ENCODE measurements around the gene TMEM131.

TMEM131 gene

GRCh38 chr2:97732436-97733340 lies 263.1 kb downstream of the TMEM131 start:
- Histone ChIP-seq H3K27me3 (ENCODE audit: insufficient read depth, low read length, poor library complexity) (no peaks in the 10 kb centered on the region), H2AFZ (ENCODE audit: low read depth, low read length) (no peak overlapping the region), H3K79me2 (ENCODE audit: insufficient read depth, low read length) (peaks cover 44% of the 10 kb centered on the region), H3K4me2 (ENCODE audit: insufficient read depth, low read length) (no peak overlapping the region), H3K27ac (ENCODE audit: low read length) (no peak overlapping the region), H4K20me1 (ENCODE audit: insufficient read depth, low read length) (peaks cover 67% of the 10 kb centered on the region), H3K9ac (ENCODE audit: low read depth, low read length) (no peak overlapping the region), H3K4me1 (ENCODE audit: insufficient read depth, low read length) (no peaks in the 10 kb centered on the region), H3K4me3 (ENCODE audit: low read depth in 1 of 2, low read length in 2 of 2) (no peak overlapping the region), H3K36me3 (ENCODE audit: insufficient read depth, low read length) (peaks cover 93% of the 10 kb centered on the region), H3K9me3 (ENCODE audit: insufficient read depth, low read length, severe bottlenecking) (no peaks in the 10 kb centered on the region)
- ATAC-seq (ENCODE audit: insufficient read depth, low read depth) (no peak), DNase-seq (no peak)
- no peak for TF ChIP-seq EZH2 (IDR thresholded peaks at IDR 0.05; ENCODE audit: borderline replicate concordance, low read depth, low read length, severe bottlenecking)

GRCh38 chr2:97731274-97732020 lies 264.3 kb downstream of the TMEM131 start:
- ATAC-seq (ENCODE audit: insufficient read depth, low read depth) (no peak), DNase-seq (no peak)
- Histone ChIP-seq H3K79me2 (ENCODE audit: insufficient read depth, low read length) (peaks cover 56% of the 10 kb centered on the region), H3K36me3 (ENCODE audit: insufficient read depth, low read length) (peaks cover 93% of the 10 kb centered on the region), H3K4me1 (ENCODE audit: insufficient read depth, low read length) (no peaks in the 10 kb centered on the region), H3K4me3 (ENCODE audit: low read depth in 1 of 2, low read length in 2 of 2) (no peak overlapping the region), H3K9me3 (ENCODE audit: insufficient read depth, low read length, severe bottlenecking) (no peaks in the 10 kb centered on the region), H2AFZ (ENCODE audit: low read depth, low read length) (no peak overlapping the region), H3K27me3 (ENCODE audit: insufficient read depth, low read length, poor library complexity) (no peaks in the 10 kb centered on the region), H4K20me1 (ENCODE audit: insufficient read depth, low read length) (peaks cover 70% of the 10 kb centered on the region), H3K9ac (ENCODE audit: low read depth, low read length) (no peak overlapping the region), H3K27ac (ENCODE audit: low read length) (peak overlapping the region; percentile 33; the same call in 1 of the 2 replicates), H3K4me2 (ENCODE audit: insufficient read depth, low read length) (no peak overlapping the region)
- TF ChIP-seq EZH2 (IDR thresholded peaks at IDR 0.05; ENCODE audit: borderline replicate concordance, low read depth, low read length, severe bottlenecking): no peak
- TF ChIP-seq CTCF (IDR thresholded peaks at IDR 0.05; ENCODE audit: borderline replicate concordance, extremely low read depth, low read length, poor library complexity, severe bottlenecking): no peak

GRCh38 chr2:97730245-97730644 lies 265.5 kb downstream of the TMEM131 start:
- H3K9ac ChIP-seq (ENCODE audit: low read depth, low read length): no peak overlapping the region
- H2AFZ ChIP-seq (ENCODE audit: low read depth, low read length): no peak overlapping the region
- H3K4me2 ChIP-seq (ENCODE audit: insufficient read depth, low read length): no peak overlapping the region
- H3K27ac ChIP-seq (ENCODE audit: low read length): 0 out of 2 replicates have a peak overlapping the region, but pooled peaks have one; percentile 18
- H3K27me3 ChIP-seq (ENCODE audit: insufficient read depth, low read length, poor library complexity): no peaks in the 10 kb centered on the region
- ATAC-seq (ENCODE audit: insufficient read depth, low read depth): no peak
- H3K36me3 ChIP-seq (ENCODE audit: insufficient read depth, low read length): peaks cover 97% of the 10 kb centered on the region
- no peaks in the 10 kb centered on the region for H3K4me1 ChIP-seq (ENCODE audit: insufficient read depth, low read length)
- DNase-seq: no peak
- TF ChIP-seq EZH2 (IDR thresholded peaks at IDR 0.05; ENCODE audit: borderline replicate concordance, low read depth, low read length, severe bottlenecking): no peak
- TF ChIP-seq CTCF (IDR thresholded peaks at IDR 0.05; ENCODE audit: borderline replicate concordance, extremely low read depth, low read length, poor library complexity, severe bottlenecking): no peak
- H4K20me1 ChIP-seq (ENCODE audit: insufficient read depth, low read length): peaks cover 80% of the 10 kb centered on the region
- no peaks in the 10 kb centered on the region for H3K9me3 ChIP-seq (ENCODE audit: insufficient read depth, low read length, severe bottlenecking)
- H3K4me3 ChIP-seq (ENCODE audit: low read depth in 1 of 2, low read length in 2 of 2): no peak overlapping the region
- H3K79me2 ChIP-seq (ENCODE audit: insufficient read depth, low read length): peaks cover 68% of the 10 kb centered on the region

Measured in DND-41 (cell line).